ENCODE results near the gene NBPF11.

DNA sequence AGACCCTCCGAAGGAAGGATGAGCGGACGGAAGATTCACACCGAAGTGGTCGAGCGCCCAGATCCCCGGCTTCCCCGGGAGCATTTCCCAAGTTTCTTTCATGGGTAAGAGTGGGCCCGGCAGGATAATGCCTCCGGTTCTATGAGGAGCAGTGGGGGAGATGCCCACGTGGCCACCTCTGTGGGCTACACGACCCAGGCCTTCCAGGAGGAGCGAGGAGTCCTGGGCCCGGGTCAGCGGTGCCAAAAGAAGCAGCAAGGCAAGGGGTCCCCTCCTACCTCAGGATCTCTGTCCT lies 7.9 kb upstream of the NBPF11 start:
- TF ChIP-seq SUZ12 (IDR thresholded peaks at IDR 0.05) (no peak), TARDBP (IDR thresholded peaks at IDR 0.05) (no peak), FOXK2 (IDR thresholded peaks at IDR 0.05) (no peak), PKNOX1 (IDR thresholded peaks at IDR 0.05) (no peak), L3MBTL2 (conservative IDR thresholded peaks at IDR 0.05) (no peak)

All from HEK293T (cell line).